ENCODE data around the gene VAC14. TPM values are rescaled to one million over a fixed set of nuclear protein-coding genes. Genes with fewer than 3 reads are reported as not detected.
"Not testable (repeated sequence)": the region's sequence is repeated elsewhere in the genome, so short reads cannot be mapped to it uniquely, and the experiment has no call there.

The VAC14 gene
- 10 to 100 TPM; 23.5 to 44.1 (median 29.8) TPM for total RNA-seq

DNA sequence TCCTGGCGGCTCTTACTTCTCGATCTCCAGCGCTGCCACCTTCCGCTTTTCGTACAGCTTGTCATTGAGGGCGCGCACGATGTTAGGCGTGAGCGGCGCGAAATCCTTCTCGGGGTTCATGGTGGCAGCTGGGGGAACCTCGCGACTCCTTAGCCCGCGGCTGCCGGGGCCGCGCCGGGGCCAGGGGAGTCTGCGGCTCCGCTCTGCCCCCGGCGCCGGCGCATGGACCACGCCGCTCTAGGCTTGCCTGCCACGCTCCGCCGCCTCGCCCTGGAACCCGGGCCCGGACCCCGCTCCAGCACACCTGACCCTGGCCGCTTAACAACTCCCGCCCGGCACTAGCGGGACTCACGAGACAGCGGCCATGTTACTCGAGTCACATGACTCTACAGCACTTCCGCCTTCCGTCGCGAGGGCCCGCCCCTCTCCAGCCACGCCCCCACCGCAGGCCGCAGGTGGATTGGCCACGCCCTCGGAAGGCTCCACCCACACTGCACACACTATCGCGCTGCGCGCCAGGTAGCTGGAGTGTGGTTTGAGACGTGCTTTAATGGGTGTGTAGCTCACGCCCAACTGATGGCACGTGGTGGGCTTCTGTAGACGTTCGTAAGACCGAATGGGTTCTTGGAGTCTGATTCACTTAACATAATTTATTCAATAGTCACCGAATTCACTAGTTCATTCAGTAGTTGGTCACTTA lies at the start of gene VAC14:
TSS of gene VAC14 (minus strand) at position 378 of the 700 bp plus-strand sequence. CDS start at position 120, 258 bp downstream.
- TF ChIP-seq EP300 (IDR thresholded peaks at IDR 0.05) (no peak), POLR2A (IDR thresholded peaks at IDR 0.05) (peak; percentile 35), POLR2AphosphoS5 (IDR thresholded peaks at IDR 0.05) (peak; percentile 44), CTCF (IDR thresholded peaks at IDR 0.05) (no peak)
- H3K27ac ChIP-seq = peak within 1 kb of the TSS in 3 of 4 donors; percentile 65 to 81 (median 79)
- peaks cover 5% of the 10 kb centered on the region for H3K27me3 ChIP-seq
- H3K36me3 ChIP-seq = peaks cover 0 to 20% of the 10 kb centered on the region in 2 donors
- ATAC-seq = peak; percentile 98
- peaks cover 0 to 8% (median 0%) of the 10 kb centered on the region in 3 donors for H3K9me3 ChIP-seq
- H3K4me1 ChIP-seq = peaks cover 0 to 27% (median 10%) of the 10 kb centered on the region in 3 donors
- 1% methylated on average over 12 of the region's 64 CpGs; no CpG with 5 or more reads in 1 of the 2 donors for WGBS, 2 donors (ENCODE audit: low coverage in 1 of 2)
- peak within 1 kb of the TSS; percentile 59 to 94 for H3K4me3 ChIP-seq

- no CpG with 5 or more reads among the region's 4 CpGs for WGBS, 2 donors (ENCODE audit: low coverage in 1 of 2)
- not testable (repeated sequence) for H3K27me3 ChIP-seq, ATAC-seq
Measured at GRCh38 chr16:70823498-70824118, 22.6 kb upstream of the VAC14 start.

DNA sequence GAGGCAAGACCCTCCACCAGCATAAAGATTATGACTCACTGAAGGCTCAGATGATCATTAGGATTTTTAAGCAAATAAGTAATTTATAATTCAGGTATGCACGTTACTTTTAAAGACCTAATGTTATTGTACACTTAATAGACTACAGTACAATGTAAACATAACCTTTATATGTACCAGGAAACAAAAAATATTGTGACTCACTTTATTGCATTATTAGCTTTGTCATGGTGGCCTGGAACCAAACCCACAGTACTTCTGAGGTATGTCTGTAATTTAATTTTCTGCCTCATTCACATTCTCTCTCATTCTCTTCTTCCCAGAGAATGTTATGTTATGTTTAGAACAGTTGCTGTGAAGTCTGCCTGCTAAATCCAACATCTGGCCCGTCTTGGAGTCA lies 21.8 kb upstream of the VAC14 start:
- H3K36me3 ChIP-seq, ATAC-seq, H3K27me3 ChIP-seq, H3K4me3 ChIP-seq, H3K9me3 ChIP-seq, H3K27ac ChIP-seq, H3K4me1 ChIP-seq: not testable (repeated sequence)
- no CpG with 5 or more reads among the region's 2 CpGs for WGBS, 2 donors (ENCODE audit: low coverage in 1 of 2)

More at GRCh38 chr16:70823498-70824118, 22.6 kb upstream of the VAC14 start:
- not testable (repeated sequence) for H3K4me3 ChIP-seq, H3K36me3 ChIP-seq, H3K4me1 ChIP-seq, H3K9me3 ChIP-seq, H3K27ac ChIP-seq

GRCh38 chr16:70818088-70818487 lies 17.1 kb upstream of the VAC14 start:
- H3K27ac ChIP-seq, H3K9me3 ChIP-seq, ATAC-seq, H3K4me1 ChIP-seq, H3K27me3 ChIP-seq, H3K36me3 ChIP-seq, H3K4me3 ChIP-seq: not testable (repeated sequence)
- 20% methylated on average over 1 of the region's 13 CpGs; no CpG with 5 or more reads in 1 of the 2 donors for WGBS, 2 donors (ENCODE audit: low coverage in 1 of 2)

DNA sequence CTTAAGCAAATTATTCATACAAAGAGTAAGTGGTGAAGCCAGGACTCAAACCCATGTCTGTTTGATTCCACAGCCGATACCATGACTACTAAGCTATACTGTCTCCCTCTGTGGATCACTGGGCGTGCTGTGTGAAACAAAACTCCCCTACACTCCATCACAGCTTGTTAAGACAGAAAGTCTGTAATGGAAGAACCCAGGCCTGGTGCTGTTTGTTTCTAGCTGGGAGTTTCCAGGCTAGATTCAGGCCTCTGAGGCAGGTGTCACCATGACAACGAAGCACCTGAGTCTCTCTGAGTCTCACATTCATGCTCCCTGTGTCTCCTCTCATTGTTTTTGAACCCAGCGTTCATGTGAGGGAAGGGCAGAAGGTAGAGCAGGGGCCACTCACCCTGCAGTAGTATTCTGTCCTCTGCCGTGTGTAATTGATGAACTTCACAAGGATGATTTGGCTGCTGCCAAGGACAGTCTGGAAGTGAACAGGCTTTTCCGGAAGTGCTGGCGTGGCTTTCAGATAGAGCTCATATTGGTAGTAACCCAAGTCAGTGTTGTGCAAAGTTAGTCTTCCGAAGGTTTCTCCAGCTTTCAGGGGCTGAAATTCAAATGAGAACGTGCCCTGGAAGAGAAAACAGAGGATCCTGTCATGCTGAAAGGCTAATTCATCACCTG lies 8.6 kb upstream of the VAC14 start:
- H3K36me3 ChIP-seq = no peaks in the 10 kb centered on the region

GRCh38 chr16:70808371-70808770 lies 7.4 kb upstream of the VAC14 start:
- Histone ChIP-seq H3K36me3 (no peaks in the 10 kb centered on the region), H3K27me3 (peaks cover 49% of the 10 kb centered on the region), H3K4me3 (no peak overlapping the region), H3K4me1 (no peaks in the 10 kb centered on the region), H3K27ac (no peak overlapping the region), H3K9me3 (peaks cover 0 to 8% (median 0%) of the 10 kb centered on the region in 3 donors)
- no peak for TF ChIP-seq POLR2A (IDR thresholded peaks at IDR 0.05)
- no peak for TF ChIP-seq POLR2AphosphoS5 (IDR thresholded peaks at IDR 0.05)
- TF ChIP-seq EP300 (IDR thresholded peaks at IDR 0.05) = no peak
- TF ChIP-seq CTCF (IDR thresholded peaks at IDR 0.05) = no peak
- no peak for ATAC-seq

More for the DNA sequence above, 8.6 kb upstream of the VAC14 start:
- H3K4me1 ChIP-seq = no peaks in the 10 kb centered on the region
- H3K27me3 ChIP-seq = peaks cover 49% of the 10 kb centered on the region
- no peak overlapping the region for H3K4me3 ChIP-seq
- H3K9me3 ChIP-seq = no peaks in the 10 kb centered on the region
- H3K27ac ChIP-seq = no peak overlapping the region
- ATAC-seq = no peak
- no peak for TF ChIP-seq POLR2A (IDR thresholded peaks at IDR 0.05)
- TF ChIP-seq EP300 (IDR thresholded peaks at IDR 0.05) = no peak
- WGBS, 2 donors (ENCODE audit: low coverage in 1 of 2) = 56 to 66% methylated on average over 3 to 7 of the region's 9 CpGs
